ENCODE results near the gene USP12. TPM values are rescaled to one million over a fixed set of nuclear protein-coding genes. Genes with fewer than 3 reads are reported as not detected.
A peak's percentile ranks its signal among the peaks of the same experiment; 100 is the strongest.
"Not testable (repeated sequence)": the region's sequence is repeated elsewhere in the genome, so short reads cannot be mapped to it uniquely, and the experiment has no call there.

USP12 gene
- total RNA-seq, 6 donors from 2014 or later = 11.9 to 78.8 (median 30.5) TPM

GRCh38 chr13:27079421-27079958, 92.1 kb downstream of the USP12 start:
- Histone ChIP-seq H3K9me3 (no peaks in the 10 kb centered on the region), H3K36me3 (peaks cover 0 to 22% (median 0%) of the 10 kb centered on the region in 4 donors), H3K27me3 (no peaks in the 10 kb centered on the region), H3K27ac (peak overlapping the region in 3 of 4 donors; percentile 14 to 50 (median 31)), H3K4me3 (no peak overlapping the region), H3K4me1 (peaks cover 9 to 48% (median 12%) of the 10 kb centered on the region in 4 donors)
- ATAC-seq (ENCODE audit: low FRiP score in 2 of 2) (peak in 1 of 2 donors; percentile 49), DNase-seq (no peak)
- 52 to 65% methylated on average over 3 of the region's 3 CpGs for whole genome bisulfite sequencing, 2 donors
- TF ChIP-seq POLR2A (IDR thresholded peaks at IDR 0.05) = no peak
- TF ChIP-seq POLR2AphosphoS5 (IDR thresholded peaks at IDR 0.05) = no peak
- no peak for TF ChIP-seq EP300 (IDR thresholded peaks at IDR 0.05)
- no peak for TF ChIP-seq CTCF (IDR thresholded peaks at IDR 0.05)

GRCh38 chr13:27077451-27077850, 94.2 kb downstream of the USP12 start:
- H3K9me3 ChIP-seq = no peaks in the 10 kb centered on the region
- 82 to 85% methylated on average over 1 of the region's 1 CpG for WGBS, 2 donors
- H3K27ac ChIP-seq = no peak overlapping the region
- H3K4me3 ChIP-seq = no peak overlapping the region
- peaks cover 9 to 48% (median 12%) of the 10 kb centered on the region in 4 donors for H3K4me1 ChIP-seq
- DNase-seq = no peak
- peaks cover 0 to 41% (median 6%) of the 10 kb centered on the region in 4 donors for H3K36me3 ChIP-seq
- no peak for ATAC-seq (ENCODE audit: low FRiP score in 2 of 2)
- TF ChIP-seq EP300 (IDR thresholded peaks at IDR 0.05) (no peak), CTCF (IDR thresholded peaks at IDR 0.05) (no peak), POLR2AphosphoS5 (IDR thresholded peaks at IDR 0.05) (no peak), POLR2A (IDR thresholded peaks at IDR 0.05) (no peak)
- no peaks in the 10 kb centered on the region for H3K27me3 ChIP-seq

- Histone ChIP-seq H3K4me3 (no peak overlapping the region), H3K4me1 (peaks cover 4 to 41% (median 12%) of the 10 kb centered on the region in 4 donors), H3K9me3 (no peaks in the 10 kb centered on the region), H3K27me3 (no peaks in the 10 kb centered on the region), H3K27ac (no peak overlapping the region), H3K36me3 (peaks cover 0 to 42% (median 6%) of the 10 kb centered on the region in 4 donors)
- DNase-seq (no peak), ATAC-seq (ENCODE audit: low FRiP score in 2 of 2) (no peak)
- TF ChIP-seq CTCF (IDR thresholded peaks at IDR 0.05) (no peak), EP300 (IDR thresholded peaks at IDR 0.05) (no peak), POLR2A (IDR thresholded peaks at IDR 0.05) (no peak), POLR2AphosphoS5 (IDR thresholded peaks at IDR 0.05) (no peak)
These were observed 95.2 kb downstream of the USP12 start for GRCh38 chr13:27076421-27076820.

GRCh38 chr13:27073186-27073585, 98.4 kb downstream of the USP12 start:
- WGBS, 2 donors = 88 to 100% methylated on average over 1 of the region's 1 CpG

GRCh38 chr13:27066123-27066522, 105.5 kb downstream of the USP12 start:
- H3K27me3 ChIP-seq; ATAC-seq (ENCODE audit: low FRiP score in 2 of 2); H3K27ac ChIP-seq; H3K4me1 ChIP-seq; DNase-seq; H3K9me3 ChIP-seq; H3K4me3 ChIP-seq: not testable (repeated sequence)
- WGBS, 2 donors = 95% methylated on average over 1 of the region's 1 CpG
- peaks cover 0 to 33% (median 3%) of the 10 kb centered on the region in 4 donors for H3K36me3 ChIP-seq

More at GRCh38 chr13:27073186-27073585, 98.4 kb downstream of the USP12 start:
- no peak overlapping the region for H3K4me3 ChIP-seq
- DNase-seq (no peak), ATAC-seq (ENCODE audit: low FRiP score in 2 of 2) (no peak)
- H3K27me3 ChIP-seq = no peaks in the 10 kb centered on the region
- H3K27ac ChIP-seq = no peak overlapping the region
- TF ChIP-seq EP300 (IDR thresholded peaks at IDR 0.05) (no peak), POLR2AphosphoS5 (IDR thresholded peaks at IDR 0.05) (no peak), CTCF (IDR thresholded peaks at IDR 0.05) (no peak), POLR2A (IDR thresholded peaks at IDR 0.05) (no peak)
- H3K4me1 ChIP-seq = peaks cover 0 to 20% (median 5%) of the 10 kb centered on the region in 4 donors
- peaks cover 4 to 53% (median 7%) of the 10 kb centered on the region in 4 donors for H3K36me3 ChIP-seq
- no peaks in the 10 kb centered on the region for H3K9me3 ChIP-seq
